ENCODE measurements around the gene TPRKB. TPM values are rescaled to one million over a fixed set of nuclear protein-coding genes. Genes with fewer than 3 reads are reported as not detected.
"Not testable (repeated sequence)": the region's sequence is repeated elsewhere in the genome, so short reads cannot be mapped to it uniquely, and the experiment has no call there.

Gene TPRKB
- 38.7 and 44.7 TPM in 2 replicates for total RNA-seq (2021)
- long read RNA-seq, transcript TPRKB-202 (6 exons, 819 nt), result minor isoform, 5 of 51 reads
- long read RNA-seq, transcript TPRKB-201 (5 exons, 748 nt), result major isoform, 14 of 51 reads
- long read RNA-seq, partial matches to known transcripts, result 11 of 51 reads
- long read RNA-seq, other reads (novel, unspliced or antisense), result 19 of 51 reads

GRCh38 chr2:73736855-73737779, at the start of gene TPRKB:
Gene TPRKB (minus strand): TSS chr2:73737345. CDS start chr2:73734569, 2,776 bp downstream.
- peak within 1 kb of the TSS; percentile 65 to 89 (median 69) for H3K27ac Mint-ChIP-seq
- Histone ChIP-seq H2BK120ac (ENCODE audit: low read depth, low read length, poor library complexity, severe bottlenecking) (no peak within 1 kb of the TSS), H3K9me3 (ENCODE audit: control insufficient read depth, low read depth, low read length) (no peaks in the 10 kb centered on the region), H2AK5ac (ENCODE audit: insufficient read length, low read length) (no peak within 1 kb of the TSS), H3K9ac (ENCODE audit: extremely low read depth, insufficient read length, low read length) (peak within 1 kb of the TSS; percentile 70), H3T11ph (ENCODE audit: low read length) (no peak within 1 kb of the TSS), H4K8ac (replicated peaks; ENCODE audit: insufficient read length, low read depth, low read length) (no peak within 1 kb of the TSS), H3K4ac (ENCODE audit: low read depth, low read length) (no peak within 1 kb of the TSS), H3K4me1 (ENCODE audit: insufficient read depth, low read length) (no peaks in the 10 kb centered on the region), H2AFZ (ENCODE audit: low read length) (peak within 1 kb of the TSS; percentile 98), H3K14ac (ENCODE audit: insufficient read depth, low read length) (no peak within 1 kb of the TSS), H3K4me2 (ENCODE audit: insufficient read depth, insufficient read length, low read length) (peak within 1 kb of the TSS; percentile 96), H3K27me3 (ENCODE audit: insufficient read depth, low read length) (peaks cover 13% of the 10 kb centered on the region), H3K27ac (ENCODE audit: insufficient read length, low read depth, low read length) (no peak within 1 kb of the TSS), H2BK5ac (ENCODE audit: insufficient read length, low read length) (no peak within 1 kb of the TSS), H2BK20ac (ENCODE audit: low read depth, low read length, poor library complexity, severe bottlenecking) (no peak within 1 kb of the TSS), H3K79me2 (ENCODE audit: insufficient read depth, low read length) (no peaks in the 10 kb centered on the region; the same call in 1 of the 2 replicates), H2BK15ac (ENCODE audit: low read depth, low read length) (no peak within 1 kb of the TSS), H3K56ac (ENCODE audit: insufficient read length, low read depth, low read length) (no peak within 1 kb of the TSS), H3K23me2 (ENCODE audit: insufficient read length, low read depth, low read length, poor library complexity, severe bottlenecking) (peaks cover 7% of the 10 kb centered on the region), H4K20me1 (ENCODE audit: control insufficient read depth, insufficient read depth, insufficient read length) (no peaks in the 10 kb centered on the region), H4K5ac (ENCODE audit: insufficient read length, low read depth, low read length) (no peak within 1 kb of the TSS), H2BK12ac (ENCODE audit: insufficient read length, low read depth, low read length) (no peak within 1 kb of the TSS), H4K91ac (ENCODE audit: insufficient read length, low read depth, low read length) (no peak within 1 kb of the TSS), H3K23ac (ENCODE audit: insufficient read length, low read depth, low read length) (no peak within 1 kb of the TSS), H3K79me1 (ENCODE audit: insufficient read depth, low read depth, low read length, poor library complexity, severe bottlenecking) (no peaks in the 10 kb centered on the region), H3K18ac (ENCODE audit: insufficient read length, low read depth, low read length) (no peak within 1 kb of the TSS)
- H3K9me3 Mint-ChIP-seq, result peaks cover 10% of the 10 kb centered on the region in 2 experiments
- TF ChIP-seq, protein P1, sequence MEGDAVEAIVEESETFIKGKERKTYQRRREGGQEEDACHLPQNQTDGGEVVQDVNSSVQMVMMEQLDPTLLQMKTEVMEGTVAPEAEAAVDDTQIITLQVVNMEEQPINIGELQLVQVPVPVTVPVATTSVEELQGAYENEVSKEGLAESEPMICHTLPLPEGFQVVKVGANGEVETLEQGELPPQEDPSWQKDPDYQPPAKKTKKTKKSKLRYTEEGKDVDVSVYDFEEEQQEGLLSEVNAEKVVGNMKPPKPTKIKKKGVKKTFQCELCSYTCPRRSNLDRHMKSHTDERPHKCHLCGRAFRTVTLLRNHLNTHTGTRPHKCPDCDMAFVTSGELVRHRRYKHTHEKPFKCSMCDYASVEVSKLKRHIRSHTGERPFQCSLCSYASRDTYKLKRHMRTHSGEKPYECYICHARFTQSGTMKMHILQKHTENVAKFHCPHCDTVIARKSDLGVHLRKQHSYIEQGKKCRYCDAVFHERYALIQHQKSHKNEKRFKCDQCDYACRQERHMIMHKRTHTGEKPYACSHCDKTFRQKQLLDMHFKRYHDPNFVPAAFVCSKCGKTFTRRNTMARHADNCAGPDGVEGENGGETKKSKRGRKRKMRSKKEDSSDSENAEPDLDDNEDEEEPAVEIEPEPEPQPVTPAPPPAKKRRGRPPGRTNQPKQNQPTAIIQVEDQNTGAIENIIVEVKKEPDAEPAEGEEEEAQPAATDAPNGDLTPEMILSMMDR (conservative IDR thresholded peaks at IDR 0.05), result no peak
- peak within 1 kb of the TSS; percentile 97 to 99 for H3K4me3 Mint-ChIP-seq
- H3K27me3 Mint-ChIP-seq (ENCODE audit: low read depth), result peaks cover 48% of the 10 kb centered on the region
- H3K36me3 Mint-ChIP-seq (ENCODE audit: insufficient read depth in 1 of 3, low read depth in 3 of 3), result peaks cover 13 to 29% (median 19%) of the 10 kb centered on the region in 3 experiments
- peak; percentile 96 for DNase-seq
- no CpG with 5 or more reads among the region's 49 CpGs for WGBS (ENCODE audit: extremely low coverage, insufficient read length, low lambda C conversion rate)
- H3K4me1 Mint-ChIP-seq, result peaks cover 5 to 8% of the 10 kb centered on the region in 2 experiments

- H3K4me2 ChIP-seq (ENCODE audit: insufficient read depth, insufficient read length, low read length); H3K36me3 Mint-ChIP-seq (ENCODE audit: insufficient read depth in 1 of 3, low read depth in 3 of 3); H3K4me3 Mint-ChIP-seq; H3K79me1 ChIP-seq (ENCODE audit: insufficient read depth, low read depth, low read length, poor library complexity, severe bottlenecking); H2BK5ac ChIP-seq (ENCODE audit: insufficient read length, low read length); H3K4me1 Mint-ChIP-seq; H3K27ac Mint-ChIP-seq; H4K5ac ChIP-seq (ENCODE audit: insufficient read length, low read depth, low read length); H3K27me3 ChIP-seq (ENCODE audit: insufficient read depth, low read length); H3K79me2 ChIP-seq (ENCODE audit: insufficient read depth, low read length); H3K14ac ChIP-seq (ENCODE audit: insufficient read depth, low read length); H2AK5ac ChIP-seq (ENCODE audit: insufficient read length, low read length); DNase-seq; H3K18ac ChIP-seq (ENCODE audit: insufficient read length, low read depth, low read length); H2BK15ac ChIP-seq (ENCODE audit: low read depth, low read length); H4K8ac ChIP-seq (replicated peaks; ENCODE audit: insufficient read length, low read depth, low read length); H3K56ac ChIP-seq (ENCODE audit: insufficient read length, low read depth, low read length); H3K27me3 Mint-ChIP-seq (ENCODE audit: low read depth); H3K4ac ChIP-seq (ENCODE audit: low read depth, low read length); H4K91ac ChIP-seq (ENCODE audit: insufficient read length, low read depth, low read length); H3K4me1 ChIP-seq (ENCODE audit: insufficient read depth, low read length); H3K27ac ChIP-seq (ENCODE audit: insufficient read length, low read depth, low read length); H3T11ph ChIP-seq (ENCODE audit: low read length); H3K9me3 ChIP-seq (ENCODE audit: control insufficient read depth, low read depth, low read length); H2BK12ac ChIP-seq (ENCODE audit: insufficient read length, low read depth, low read length); H4K20me1 ChIP-seq (ENCODE audit: control insufficient read depth, insufficient read depth, insufficient read length); H2BK20ac ChIP-seq (ENCODE audit: low read depth, low read length, poor library complexity, severe bottlenecking); H3K23me2 ChIP-seq (ENCODE audit: insufficient read length, low read depth, low read length, poor library complexity, severe bottlenecking); H3K9me3 Mint-ChIP-seq; H2BK120ac ChIP-seq (ENCODE audit: low read depth, low read length, poor library complexity, severe bottlenecking); H3K9ac ChIP-seq (ENCODE audit: extremely low read depth, insufficient read length, low read length); H3K23ac ChIP-seq (ENCODE audit: insufficient read length, low read depth, low read length): not testable (repeated sequence)
- H2AFZ ChIP-seq (ENCODE audit: low read length), result peak within 1 kb of the TSS; percentile 62
- WGBS (ENCODE audit: extremely low coverage, insufficient read length, low lambda C conversion rate), result no CpG with 5 or more reads among the region's 3 CpGs
Observed at GRCh38 chr2:73783883-73784282, 46.7 kb upstream of the TPRKB start, which contains the start of gene C2orf78. Gene C2orf78 (plus strand): TSS chr2:73784183. CDS start chr2:73784310, 127 bp downstream.

Data from H9 (cell line).